SJCRH30 (cell line): ENCODE data around the gene KDF1. TPM values are rescaled to one million over a fixed set of nuclear protein-coding genes. Genes with fewer than 3 reads are reported as not detected.
"Not testable (repeated sequence)": the region's sequence is repeated elsewhere in the genome, so short reads cannot be mapped to it uniquely, and the experiment has no call there.

ENCODE experiments used
- DNase-seq, 2 experiments: peaks; one replicate each; pipeline ENCODE4 v3.0.0-alpha.2; 2015 to 2020
- H3K27ac ChIP-seq: fragments of 250-450 bp; sonication (Bioruptor Pico); 2 replicates; pipeline ENCODE4 v1.5.1; 2020; ENCODE audit warnings: mild to moderate bottlenecking, moderate library complexity
- H3K27me3 ChIP-seq: fragments of 250-450 bp; sonication (Bioruptor Pico); 2 replicates; pipeline ENCODE4 v1.5.1; 2020; ENCODE audit warnings: mild to moderate bottlenecking, moderate library complexity
- H3K36me3 ChIP-seq: fragments of 250-450 bp; sonication (Bioruptor Pico); 2 replicates; pipeline ENCODE4 v1.5.1; 2020; ENCODE audit warnings: mild to moderate bottlenecking, moderate library complexity
- H3K4me1 ChIP-seq: fragments of 250-450 bp; sonication (Bioruptor Pico); 2 replicates; pipeline ENCODE4 v1.5.1; 2020; ENCODE audit warnings: mild to moderate bottlenecking, moderate library complexity
- H3K4me3 ChIP-seq: fragments of 250-450 bp; sonication (Bioruptor Pico); 2 replicates; pipeline ENCODE4 v1.5.1; 2020; ENCODE audit warnings: mild to moderate bottlenecking, moderate library complexity
- H3K9me3 ChIP-seq: fragments of 250-450 bp; sonication (Bioruptor Pico); replicated peaks from 2 replicates; pipeline ENCODE4 v1.5.1; 2020; ENCODE audit warnings: mild to moderate bottlenecking, moderate library complexity
- total RNA-seq: library from RNA; depleted of rRNA; stranded (reverse); fragments of >200 nt; shearing (Covaris generic); gene quantifications from 2 replicates; pipeline ENCODE4 v1.2.3, GENCODE V29; 2014

Gene KDF1
- total RNA-seq, 1 experiment from 2014 or later = not detected

DNA sequence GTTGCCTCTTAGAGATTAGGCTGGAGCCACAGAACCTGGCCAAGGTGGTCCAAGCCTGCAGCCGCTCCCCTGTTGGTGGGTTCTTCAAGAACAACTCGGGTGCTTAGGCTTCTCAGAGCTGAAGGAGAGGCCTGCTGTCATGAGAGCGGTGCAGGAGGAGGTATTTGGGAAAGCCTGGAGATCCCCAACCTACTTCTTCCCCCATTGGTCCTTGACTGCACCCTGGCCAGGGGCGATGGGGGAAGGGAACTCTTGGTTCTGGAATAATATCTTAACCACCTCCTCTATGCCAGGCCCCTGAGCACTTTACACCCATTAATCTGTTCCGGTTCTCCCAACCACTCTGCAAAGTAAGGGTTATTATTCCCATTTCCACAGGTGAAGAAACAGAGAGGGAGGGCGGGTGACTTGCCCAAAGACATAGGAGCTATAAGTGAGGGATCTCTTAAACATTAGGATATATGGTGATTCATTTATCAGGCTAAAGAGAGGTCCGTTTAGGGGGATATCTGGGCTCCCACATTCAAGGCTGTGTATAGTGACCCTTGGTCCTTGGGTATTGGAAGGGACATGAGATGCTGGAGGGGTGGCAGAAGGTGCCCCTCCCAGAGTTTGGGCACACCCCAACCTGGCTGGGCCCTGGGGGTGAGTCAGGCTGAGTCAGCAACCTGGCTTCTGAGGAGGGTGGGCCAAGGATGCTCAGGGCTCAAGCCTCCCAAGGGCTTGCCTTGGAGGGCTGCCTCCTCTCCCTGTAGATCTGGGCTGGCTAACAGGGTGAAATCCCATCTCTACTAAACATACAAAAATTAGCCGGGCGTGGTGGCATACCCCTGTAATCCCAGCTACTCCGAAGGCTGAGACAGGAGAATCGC is 38.4 kb upstream of the KDF1 start:
- Histone ChIP-seq H3K27me3 (peaks cover 20% of the 10 kb centered on the region), H3K9me3 (no peaks in the 10 kb centered on the region), H3K27ac (no peak overlapping the region), H3K4me3 (no peak overlapping the region), H3K36me3 (no peaks in the 10 kb centered on the region), H3K4me1 (peaks cover 17% of the 10 kb centered on the region)
- DNase-seq = no peak

DNA sequence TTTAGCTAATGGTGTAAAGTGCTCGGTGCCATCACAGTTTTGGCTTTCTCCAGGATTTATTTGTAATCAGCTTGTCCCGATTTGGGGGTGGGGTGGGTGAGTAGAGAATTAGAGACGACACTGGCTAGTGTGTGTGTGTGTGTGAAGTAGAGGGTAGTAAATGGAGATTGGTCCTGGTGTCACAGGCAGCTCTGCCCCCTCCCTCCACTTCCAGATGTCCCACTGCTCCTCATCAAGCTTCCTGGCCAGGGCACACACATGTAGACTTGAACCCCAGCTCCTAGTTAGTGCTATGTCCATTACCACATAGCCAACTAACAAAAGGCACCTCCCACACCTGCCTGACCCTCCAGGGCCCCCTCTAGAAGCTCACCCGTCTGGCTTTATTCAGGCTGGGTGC is 36.4 kb upstream of the KDF1 start:
- Histone ChIP-seq H3K36me3 (no peaks in the 10 kb centered on the region), H3K4me1 (peaks cover 10% of the 10 kb centered on the region), H3K27me3 (peaks cover 23% of the 10 kb centered on the region), H3K27ac (no peak overlapping the region), H3K9me3 (no peaks in the 10 kb centered on the region), H3K4me3 (no peak overlapping the region)
- DNase-seq = no peak

DNA sequence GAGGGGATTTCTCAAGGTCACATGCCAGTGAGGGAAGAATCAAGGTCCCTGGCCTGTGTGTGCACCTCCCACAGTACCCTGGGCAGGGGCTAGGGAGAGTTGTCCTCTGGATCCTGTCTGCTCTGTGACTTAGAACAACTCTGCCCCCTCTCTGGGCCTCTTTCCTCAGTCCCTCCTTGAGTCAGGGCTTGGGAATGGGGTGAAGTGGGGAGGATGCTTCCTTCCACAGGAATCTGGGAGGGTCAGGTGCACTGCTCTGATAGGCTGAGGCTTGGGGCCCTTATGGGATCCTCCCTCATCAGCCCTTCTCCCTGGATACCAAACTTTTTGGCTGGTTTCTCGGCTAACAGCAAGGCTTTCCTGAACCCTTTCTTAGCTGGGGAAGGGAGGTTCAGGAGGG is 35.8 kb upstream of the KDF1 start:
- no peak overlapping the region for H3K4me3 ChIP-seq
- no peak for DNase-seq
- peaks cover 25% of the 10 kb centered on the region for H3K27me3 ChIP-seq
- no peaks in the 10 kb centered on the region for H3K9me3 ChIP-seq
- no peaks in the 10 kb centered on the region for H3K36me3 ChIP-seq
- H3K27ac ChIP-seq = no peak overlapping the region
- H3K4me1 ChIP-seq = peaks cover 5% of the 10 kb centered on the region; the same call in 1 of the 2 replicates

DNA sequence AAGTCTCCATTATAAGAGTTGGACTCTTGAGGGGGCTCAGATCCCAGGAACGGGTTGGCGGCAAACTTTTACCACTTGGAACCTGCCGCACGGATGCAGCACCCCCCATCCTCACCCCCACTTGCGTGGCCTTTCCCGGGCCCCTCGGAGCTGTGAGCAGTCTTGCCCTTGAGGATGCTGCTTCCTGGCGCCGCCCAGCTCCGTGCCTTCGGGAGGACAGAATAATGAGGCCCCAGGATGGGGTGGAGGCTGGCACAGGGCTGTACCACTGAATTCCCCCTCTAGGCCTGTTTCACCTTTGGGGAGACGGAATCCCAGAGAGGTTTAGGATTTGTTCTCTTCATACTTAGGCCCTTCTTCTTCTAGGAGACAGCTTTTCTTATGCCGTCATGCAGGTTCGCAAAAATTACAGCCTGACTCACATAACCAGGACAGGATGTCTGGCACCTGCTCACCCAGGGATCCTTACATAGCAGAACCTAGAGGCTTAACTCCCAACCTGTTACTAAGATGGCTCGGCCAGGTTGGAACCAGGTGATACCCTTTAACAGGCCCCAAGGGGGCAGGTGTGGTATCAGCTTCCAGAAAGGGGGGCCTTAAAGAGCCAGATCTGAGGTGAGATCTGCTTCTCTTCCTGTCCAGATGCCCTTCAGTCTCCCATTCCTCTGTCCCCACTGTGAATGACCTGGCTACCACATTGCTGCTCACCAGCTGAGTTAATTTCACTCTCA is 34.7 kb upstream of the KDF1 start:
- no peak overlapping the region for H3K27ac ChIP-seq
- H3K27me3 ChIP-seq = peaks cover 25% of the 10 kb centered on the region
- no peaks in the 10 kb centered on the region for H3K9me3 ChIP-seq
- H3K36me3 ChIP-seq = no peaks in the 10 kb centered on the region
- H3K4me1 ChIP-seq = peaks cover 5% of the 10 kb centered on the region; the same call in 1 of the 2 replicates
- DNase-seq = no peak
- H3K4me3 ChIP-seq = no peak overlapping the region

DNA sequence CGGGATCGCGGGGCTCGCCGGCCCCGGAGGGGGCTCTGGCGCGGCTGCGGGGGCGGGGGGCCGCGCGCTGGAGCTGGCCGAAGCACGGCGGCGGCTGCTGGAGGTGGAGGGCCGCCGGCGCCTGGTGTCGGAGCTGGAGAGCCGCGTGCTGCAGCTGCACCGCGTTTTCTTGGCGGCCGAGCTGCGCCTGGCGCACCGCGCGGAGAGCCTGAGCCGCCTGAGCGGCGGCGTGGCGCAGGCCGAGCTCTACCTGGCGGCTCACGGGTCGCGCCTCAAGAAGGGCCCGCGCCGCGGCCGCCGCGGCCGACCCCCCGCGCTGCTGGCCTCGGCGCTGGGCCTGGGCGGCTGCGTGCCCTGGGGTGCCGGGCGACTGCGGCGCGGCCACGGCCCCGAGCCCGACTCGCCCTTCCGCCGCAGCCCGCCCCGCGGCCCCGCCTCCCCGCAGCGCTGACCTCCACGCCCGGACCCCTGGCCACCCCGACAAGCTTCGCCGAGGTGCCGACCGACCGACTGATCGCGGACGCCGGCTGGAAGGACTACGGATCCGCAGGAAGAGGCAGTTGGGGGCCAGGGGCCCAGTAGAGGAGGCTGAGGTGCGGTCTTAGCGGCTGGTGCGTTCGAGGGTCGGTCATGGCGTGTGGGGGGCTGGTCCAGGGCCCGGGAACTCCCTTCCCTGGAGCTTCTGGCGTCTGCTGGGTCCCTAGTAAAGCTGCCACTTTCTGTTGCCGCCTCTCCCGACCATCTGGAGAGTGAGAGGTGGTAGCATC is 33.9 kb upstream of the KDF1 start:
- H3K4me3 ChIP-seq = peak overlapping the region; percentile 67
- no peak overlapping the region for H3K27ac ChIP-seq
- peaks cover 2% of the 10 kb centered on the region; the same call in 1 of the 2 replicates for H3K4me1 ChIP-seq
- H3K27me3 ChIP-seq = peaks cover 25% of the 10 kb centered on the region
- H3K36me3 ChIP-seq = no peaks in the 10 kb centered on the region
- H3K9me3 ChIP-seq = no peaks in the 10 kb centered on the region
- DNase-seq = no peak

GRCh38 chr1:26993237-26994019 is 33.2 kb upstream of the KDF1 start, which contains the start of gene TRNP1:
TSS of gene TRNP1 (plus strand) at chr1:26993692. CDS start at chr1:26993787, 95 bp downstream.
- H3K9me3 ChIP-seq = no peaks in the 10 kb centered on the region
- H3K36me3 ChIP-seq = no peaks in the 10 kb centered on the region
- H3K27me3 ChIP-seq = peaks cover 25% of the 10 kb centered on the region
- DNase-seq = peak; percentile 81 to 83
- peak within 1 kb of the TSS; percentile 67 for H3K4me3 ChIP-seq
- no peak within 1 kb of the TSS for H3K27ac ChIP-seq
- H3K4me1 ChIP-seq = 0 out of 2 replicates have a peak, but pooled peaks cover 2% of the 10 kb centered on the region

DNA sequence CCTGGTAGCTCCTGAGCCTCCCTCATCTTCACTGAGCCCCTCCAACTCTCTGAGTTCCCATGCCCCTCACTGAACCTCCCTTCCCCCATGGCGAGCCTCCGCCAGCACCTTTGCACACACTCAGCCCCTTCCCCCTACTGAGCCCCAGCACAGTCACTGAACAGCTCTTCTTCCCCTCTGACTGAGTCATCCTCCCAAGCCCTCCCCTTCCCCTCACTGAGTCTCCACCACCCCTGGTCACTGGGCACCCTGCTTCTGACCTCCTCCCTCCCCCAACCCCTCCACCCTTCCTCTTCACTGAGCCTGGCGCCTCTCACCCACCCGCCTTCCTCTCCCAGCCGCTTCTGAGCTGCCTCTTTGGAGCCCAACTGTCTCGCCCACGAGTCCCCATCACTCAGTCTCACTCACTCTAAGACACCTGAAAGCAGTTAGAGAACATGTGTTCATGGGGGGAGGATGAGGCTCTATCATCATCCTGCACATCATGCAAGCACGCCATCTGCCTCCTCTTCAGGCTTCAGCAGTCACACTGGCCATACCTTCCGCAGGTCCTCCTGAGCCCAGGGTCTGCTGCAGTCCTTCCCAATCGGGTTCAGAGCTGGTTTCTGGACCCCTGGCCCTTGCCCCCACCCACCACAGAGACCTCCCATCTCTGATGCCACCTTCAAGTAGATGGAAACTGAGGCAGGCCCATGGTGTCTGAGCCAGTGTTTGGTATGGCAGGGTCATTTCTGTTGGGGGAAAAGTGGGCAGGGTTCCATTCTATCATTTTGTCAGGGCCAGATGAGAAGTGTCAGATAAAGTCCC is 31.2 kb upstream of the KDF1 start:
- H3K4me3 ChIP-seq = no peak overlapping the region
- no peaks in the 10 kb centered on the region for H3K36me3 ChIP-seq
- no peak for DNase-seq
- H3K9me3 ChIP-seq = no peaks in the 10 kb centered on the region
- peaks cover 25% of the 10 kb centered on the region for H3K27me3 ChIP-seq
- 0 out of 2 replicates have a peak, but pooled peaks cover 2% of the 10 kb centered on the region for H3K4me1 ChIP-seq
- no peak overlapping the region for H3K27ac ChIP-seq

DNA sequence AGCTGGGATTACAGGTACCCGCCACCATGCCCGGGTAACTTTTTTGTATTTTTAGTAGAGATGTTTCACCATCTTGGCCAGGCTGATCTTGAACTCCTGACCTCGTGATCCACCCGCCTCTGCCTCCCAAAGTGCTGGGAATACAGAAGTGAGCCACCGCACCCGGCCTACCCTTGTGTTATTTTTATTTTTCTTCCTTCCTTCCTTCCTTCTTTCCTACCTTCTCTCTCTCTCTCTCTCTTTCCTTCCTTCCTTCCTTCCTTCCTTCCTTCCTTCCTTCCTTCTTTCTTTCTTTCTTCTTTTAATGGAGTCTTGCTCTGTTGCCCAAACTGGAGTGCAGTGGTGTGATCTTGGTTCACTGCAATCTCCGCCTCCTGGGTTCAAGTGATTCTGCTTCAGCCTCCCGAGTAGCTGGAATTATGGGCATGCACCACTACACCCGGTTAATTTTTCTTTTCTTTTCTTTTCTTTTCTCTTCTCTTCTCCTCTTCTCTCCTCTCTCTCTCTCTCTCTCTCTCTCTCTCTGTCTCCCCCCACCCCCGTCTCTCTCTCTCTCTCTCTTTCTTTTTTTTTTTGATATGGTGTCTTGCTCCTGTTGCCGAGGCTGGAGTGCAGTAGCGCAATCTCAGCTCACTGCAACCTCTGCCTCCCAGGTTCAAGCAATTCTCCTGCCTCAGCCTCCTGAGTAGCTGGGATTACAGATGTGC is 29.3 kb upstream of the KDF1 start:
- not testable (repeated sequence) for H3K27me3 ChIP-seq, H3K36me3 ChIP-seq, H3K9me3 ChIP-seq, H3K27ac ChIP-seq, DNase-seq, H3K4me3 ChIP-seq, H3K4me1 ChIP-seq

DNA sequence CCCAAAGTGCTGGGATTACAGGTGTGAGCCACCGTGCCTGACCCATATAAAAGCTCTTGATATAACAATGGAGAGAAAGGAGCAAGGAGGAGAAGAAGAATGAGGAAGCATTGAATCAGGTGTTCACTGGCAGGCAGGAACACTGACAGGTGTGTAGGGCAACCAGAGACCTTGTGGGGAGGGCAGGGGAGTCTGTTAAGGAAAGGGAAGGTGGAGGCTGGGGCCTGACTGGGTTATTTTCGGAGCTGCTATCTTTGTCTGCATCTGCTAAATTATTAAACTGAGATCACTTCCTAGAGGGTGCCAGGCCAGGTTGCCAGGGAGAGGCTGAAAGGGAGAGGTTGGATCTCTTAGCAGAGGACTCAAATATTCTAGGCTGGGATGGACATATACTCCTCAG is 26.4 kb upstream of the KDF1 start:
- no peak overlapping the region for H3K4me3 ChIP-seq
- DNase-seq = no peak
- no peaks in the 10 kb centered on the region for H3K36me3 ChIP-seq
- H3K27ac ChIP-seq = no peak overlapping the region
- peaks cover 2% of the 10 kb centered on the region for H3K27me3 ChIP-seq
- H3K4me1 ChIP-seq = no peaks in the 10 kb centered on the region
- no peaks in the 10 kb centered on the region for H3K9me3 ChIP-seq

GRCh38 chr1:26984291-26984690 is 24.0 kb upstream of the KDF1 start:
- Histone ChIP-seq H3K4me3 (no peak overlapping the region), H3K27ac (no peak overlapping the region), H3K36me3 (no peaks in the 10 kb centered on the region), H3K9me3 (no peaks in the 10 kb centered on the region), H3K4me1 (no peaks in the 10 kb centered on the region), H3K27me3 (no peaks in the 10 kb centered on the region)
- no peak for DNase-seq

DNA sequence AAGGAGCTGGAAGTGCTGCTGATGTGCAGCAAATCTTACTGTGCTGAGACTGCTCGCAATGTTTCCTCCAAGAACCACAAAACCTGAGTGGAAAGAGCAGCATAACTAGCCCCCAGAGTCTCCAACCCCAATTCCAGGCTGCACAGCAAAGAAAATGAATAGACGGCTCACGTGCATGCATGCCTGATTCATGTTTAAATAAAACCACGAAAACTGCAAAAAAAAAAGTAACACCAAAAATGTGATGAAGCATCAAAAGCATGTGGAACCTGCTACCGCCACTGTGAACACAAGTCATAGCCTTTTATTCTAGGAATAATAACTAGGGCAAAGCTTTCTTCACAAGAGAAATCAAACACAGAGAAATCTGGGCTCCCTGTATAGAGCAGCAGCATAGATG is 23.6 kb upstream of the KDF1 start:
- H3K36me3 ChIP-seq = no peaks in the 10 kb centered on the region
- no peaks in the 10 kb centered on the region for H3K4me1 ChIP-seq
- no peaks in the 10 kb centered on the region for H3K27me3 ChIP-seq
- no peaks in the 10 kb centered on the region for H3K9me3 ChIP-seq
- no peak overlapping the region for H3K4me3 ChIP-seq
- H3K27ac ChIP-seq = no peak overlapping the region
- DNase-seq = no peak

DNA sequence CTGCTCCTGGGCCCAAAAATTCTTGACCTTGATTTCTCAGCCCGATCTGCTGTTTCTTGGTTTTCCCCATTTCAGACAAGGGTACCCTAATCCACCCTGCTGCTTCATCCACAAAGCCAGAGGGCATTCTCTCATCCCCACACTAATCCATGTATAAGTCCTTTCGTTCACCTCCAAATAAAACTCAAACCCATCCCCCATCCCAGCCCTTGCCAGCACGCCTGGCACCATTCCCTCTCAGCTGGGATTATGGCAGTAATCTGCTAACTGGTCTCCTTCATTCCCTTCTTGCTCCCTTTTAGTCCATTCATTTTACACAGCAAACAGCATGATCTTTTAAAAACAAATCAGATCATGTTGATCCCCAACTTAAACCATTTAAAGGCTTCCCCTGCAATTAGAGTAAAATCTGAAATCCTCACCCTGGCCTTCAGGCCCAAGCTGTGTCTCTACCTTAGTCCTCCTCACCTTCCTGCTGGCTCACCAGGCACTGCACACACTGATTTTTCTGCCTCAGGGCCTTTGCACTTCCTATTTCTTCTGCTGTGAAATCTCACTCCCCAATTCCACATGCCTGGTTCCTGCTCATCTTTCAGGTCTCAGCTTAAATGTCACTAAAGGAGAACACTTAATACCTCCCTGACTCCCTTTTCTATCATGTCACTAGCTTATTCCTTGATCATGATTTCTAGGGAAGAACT is 21.0 kb upstream of the KDF1 start:
- H3K4me1 ChIP-seq = no peaks in the 10 kb centered on the region
- DNase-seq = no peak
- no peaks in the 10 kb centered on the region for H3K36me3 ChIP-seq
- H3K27me3 ChIP-seq = no peaks in the 10 kb centered on the region
- H3K9me3 ChIP-seq = no peaks in the 10 kb centered on the region
- H3K27ac ChIP-seq = no peak overlapping the region
- H3K4me3 ChIP-seq = no peak overlapping the region
